Gastroesophageal sphincter (tissue), 3 donors: Measurements from ENCODE around the gene SLC37A1.

ENCODE experiments used
- CTCF ChIP-seq, 4 experiments: fragments of 200-600 bp in 2 of 4; fragments of 450-650 bp in 2 of 4; sonication (generic) in 1 of 4; IDR thresholded peaks; one replicate each; pipeline ENCODE4 v1.5.1; 2017 to 2019; ENCODE audit warnings: antibody characterized with exemption in 4 of 4, mild to moderate bottlenecking in 2 of 4, moderate library complexity in 2 of 4
- POLR2A ChIP-seq, 2 donors: fragments of 450-650 bp; IDR thresholded peaks; one replicate each; pipeline ENCODE4 v1.6.1; 2017; ENCODE audit warnings: antibody characterized with exemption in 2 of 2, mild to moderate bottlenecking in 2 of 2, moderate library complexity in 1 of 2

- TF ChIP-seq CTCF (IDR thresholded peaks at IDR 0.05) (no peak), POLR2A (IDR thresholded peaks at IDR 0.05) (no peak)
Measured at GRCh38 chr21:42569732-42570301, 56.2 kb downstream of the SLC37A1 start.
